Heart left ventricle (tissue), 13 donors: Measurements from ENCODE around the gene CAMTA1.

Source experiments
- POLR2A ChIP-seq, 2 donors: fragments of 450-650 bp; IDR thresholded peaks; one replicate each; pipeline ENCODE4 v1.6.1; 2017; ENCODE audit warnings: antibody characterized with exemption in 2 of 2, mild to moderate bottlenecking in 2 of 2, moderate library complexity in 2 of 2
- TF ChIP-seq, protein P1 (sequence below), 12 donors: fragments of 200-600 bp; sonication (generic) in 4 of 12; IDR thresholded peaks; one replicate each; pipeline versions ENCODE4 v1.5.0 to v1.8.0; 2018 to 2022; ENCODE audit warnings: antibody characterized with exemption in 12 of 12, mild to moderate bottlenecking in 5 of 12
- donor health status: ischemic (EF 13 %, LVEDD 7.1; RV severe dilation, severe dysfunction).
- donor health status: DM: no; HTN: yes; CAD: no.
- donor health status: DM: no; HTN: no; CAD: no.
- donor health status: ischemic (EF 25% LVEDD 6.9; RV normal size, moderate dysfunction).
- donor health status: ischemic (EF 25% LVEDD 5.7; RV mildly dilated, moderate dysfunction).
- donor health status: ischemic (EF 35%, LVEDD 5.7; RV mildly dilated, moderate dysfunction).
- donor health status: nonischemic (EF 11% LVEDD 7.7; RV severe dilation, severe dysfunction).
- donor health status: DM: yes; HTN: yes; CAD: no.
- donor health status: PGD.
- donor health status: ischemic (EF 29% LVEDD 5.4; RV normal size, mild dysfunction).
- donor health status: nonischemic (EF 23%, LVEDD 6.1; RV moderate dilation, normal function).

- no peak for TF ChIP-seq POLR2A (IDR thresholded peaks at IDR 0.05)
- TF ChIP-seq, protein P1, sequence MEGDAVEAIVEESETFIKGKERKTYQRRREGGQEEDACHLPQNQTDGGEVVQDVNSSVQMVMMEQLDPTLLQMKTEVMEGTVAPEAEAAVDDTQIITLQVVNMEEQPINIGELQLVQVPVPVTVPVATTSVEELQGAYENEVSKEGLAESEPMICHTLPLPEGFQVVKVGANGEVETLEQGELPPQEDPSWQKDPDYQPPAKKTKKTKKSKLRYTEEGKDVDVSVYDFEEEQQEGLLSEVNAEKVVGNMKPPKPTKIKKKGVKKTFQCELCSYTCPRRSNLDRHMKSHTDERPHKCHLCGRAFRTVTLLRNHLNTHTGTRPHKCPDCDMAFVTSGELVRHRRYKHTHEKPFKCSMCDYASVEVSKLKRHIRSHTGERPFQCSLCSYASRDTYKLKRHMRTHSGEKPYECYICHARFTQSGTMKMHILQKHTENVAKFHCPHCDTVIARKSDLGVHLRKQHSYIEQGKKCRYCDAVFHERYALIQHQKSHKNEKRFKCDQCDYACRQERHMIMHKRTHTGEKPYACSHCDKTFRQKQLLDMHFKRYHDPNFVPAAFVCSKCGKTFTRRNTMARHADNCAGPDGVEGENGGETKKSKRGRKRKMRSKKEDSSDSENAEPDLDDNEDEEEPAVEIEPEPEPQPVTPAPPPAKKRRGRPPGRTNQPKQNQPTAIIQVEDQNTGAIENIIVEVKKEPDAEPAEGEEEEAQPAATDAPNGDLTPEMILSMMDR (IDR thresholded peaks at IDR 0.05), result no peak
Measured at GRCh38 chr1:7564137-7564536, 778.9 kb downstream of the CAMTA1 start.
